ENCODE results near the gene HDAC8.

Gene HDAC8

DNA sequence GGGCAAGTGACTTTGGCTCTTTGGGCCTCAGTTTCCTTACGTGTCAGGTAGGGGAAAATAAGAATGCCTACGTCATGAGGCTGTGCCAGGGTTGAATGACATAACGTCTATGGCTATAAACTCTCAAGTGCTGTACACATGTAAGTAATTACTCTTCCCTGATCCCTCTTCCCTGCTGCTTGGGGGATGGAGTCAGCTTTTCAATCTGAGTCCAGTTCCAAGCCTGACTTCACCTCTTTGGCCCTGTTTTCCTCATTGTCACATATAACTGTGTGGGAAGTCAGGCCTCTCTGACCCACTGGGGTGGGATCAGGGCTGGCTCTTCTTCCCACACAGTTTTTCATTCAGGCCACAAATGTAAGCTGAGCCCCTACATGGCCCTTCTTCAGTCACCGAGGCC lies 255.5 kb downstream of the HDAC8 start:
- DNase-seq (ENCODE audit: low read depth in 3 of 3), result no peak

DNA sequence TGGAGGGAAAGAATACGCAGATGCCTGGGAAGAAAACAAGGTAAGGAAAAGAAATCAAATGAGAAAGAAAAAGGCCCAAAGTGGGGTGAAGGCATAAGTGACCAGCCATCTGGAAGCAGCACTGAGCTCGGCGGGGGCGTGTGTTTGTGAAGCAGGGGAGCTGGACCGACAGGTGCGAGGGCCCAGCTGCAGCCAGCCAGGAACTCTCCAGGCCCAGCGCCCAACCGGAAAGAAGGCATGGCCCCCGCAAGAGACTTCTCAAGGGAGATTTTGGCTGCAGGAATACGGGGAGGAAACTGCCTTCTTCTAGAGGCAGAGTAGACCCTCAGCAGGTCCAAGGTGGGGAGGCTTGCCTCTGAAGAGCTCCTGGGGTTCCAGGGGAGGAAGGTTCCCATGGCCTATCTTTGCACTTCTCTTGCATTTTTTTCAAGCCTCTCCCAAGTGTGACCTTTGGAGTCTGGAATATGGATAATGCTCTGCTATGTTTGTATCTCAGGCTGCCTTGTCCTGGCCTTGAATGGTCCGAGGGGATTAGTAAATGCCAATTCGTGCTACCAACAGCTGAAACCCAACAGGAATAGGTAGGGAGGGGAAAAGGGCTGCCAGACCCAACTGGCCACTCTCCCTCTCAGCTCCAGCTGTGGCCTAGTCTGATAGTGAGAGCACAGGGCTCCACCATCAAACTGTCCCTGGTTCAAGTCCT lies 256.1 kb downstream of the HDAC8 start:
- no peak for DNase-seq (ENCODE audit: low read depth in 3 of 3)

GRCh38 chrX:72314881-72315280 lies 257.8 kb downstream of the HDAC8 start:
- DNase-seq (ENCODE audit: low read depth in 3 of 3), result no peak

GRCh38 chrX:72313707-72314641 lies 258.7 kb downstream of the HDAC8 start:
- DNase-seq (ENCODE audit: low read depth in 3 of 3), result no peak

DNA sequence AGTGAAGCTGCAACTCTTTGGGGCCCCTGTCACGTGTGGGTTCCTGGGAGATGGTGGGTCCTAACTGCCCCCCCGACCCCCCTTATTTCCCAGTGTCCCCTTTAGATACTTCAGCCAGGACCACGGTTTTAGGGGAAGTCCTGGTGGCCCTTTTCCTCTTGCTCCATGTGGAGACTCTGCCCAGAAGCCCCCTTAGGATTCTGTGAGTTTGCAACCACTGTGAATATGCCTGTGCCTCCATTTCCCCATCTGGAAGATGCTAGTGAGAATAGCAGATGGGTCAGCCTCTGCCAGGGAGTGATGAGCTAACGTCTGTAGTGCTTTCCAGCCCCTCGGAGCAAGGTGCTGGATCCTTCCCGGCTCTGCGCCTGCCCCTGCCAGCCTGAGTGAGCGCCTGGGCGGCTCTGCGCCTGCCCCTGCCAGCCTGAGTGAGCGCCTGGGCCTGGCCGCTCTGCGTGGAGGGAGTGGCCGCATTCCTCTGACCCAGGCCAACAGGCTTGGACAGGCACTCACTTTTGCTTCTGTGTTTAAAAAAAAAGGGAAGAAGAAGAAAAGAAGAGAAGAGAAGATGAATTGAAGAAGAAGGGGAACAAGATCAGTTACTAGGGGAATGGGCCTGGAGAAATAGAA lies 260.2 kb downstream of the HDAC8 start:
- DNase-seq (ENCODE audit: low read depth in 3 of 3), result no peak

DNA sequence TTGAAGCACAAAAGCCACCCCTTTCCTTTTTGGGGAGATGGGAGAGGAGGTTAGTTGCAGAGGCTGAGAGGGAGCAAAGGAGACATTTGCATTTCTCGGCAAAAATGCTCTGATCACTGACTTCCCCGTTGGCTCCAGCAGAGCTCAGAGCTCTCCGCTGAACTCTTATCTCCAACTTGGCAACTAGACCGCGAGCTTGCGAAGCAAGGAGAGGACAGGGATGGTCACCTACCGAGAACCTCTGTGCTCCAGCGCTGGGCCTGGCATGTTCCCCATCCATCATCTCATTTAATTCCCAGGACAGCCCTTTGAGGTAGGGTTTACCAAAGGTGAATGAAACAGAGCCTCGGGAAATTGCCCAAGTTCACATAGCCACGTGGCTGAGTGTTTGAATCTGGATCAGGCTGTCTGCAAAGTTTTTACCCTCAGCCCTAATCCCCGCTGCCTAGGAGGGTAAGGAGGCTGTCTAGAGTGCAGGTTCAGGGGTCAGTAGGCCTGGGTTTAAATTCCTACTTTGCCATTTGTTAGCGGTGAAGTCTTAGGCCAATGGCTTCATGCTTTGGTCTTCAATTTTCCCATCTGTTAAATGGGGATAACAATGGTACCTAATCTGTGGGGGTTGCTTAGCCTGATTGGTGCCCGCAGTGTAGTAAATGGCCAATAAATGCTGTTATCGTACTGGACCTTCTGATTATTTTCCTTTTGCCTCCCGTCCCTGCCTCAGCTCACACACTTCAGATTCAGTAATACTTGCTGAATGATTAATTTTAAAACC lies 263.2 kb downstream of the HDAC8 start:
- DNase-seq (ENCODE audit: low read depth in 3 of 3), result no peak

GRCh38 chrX:72308566-72309296 lies 263.9 kb downstream of the HDAC8 start:
- peak in 1 of 3 experiments; percentile 11 for DNase-seq (ENCODE audit: low read depth in 3 of 3)

DNA sequence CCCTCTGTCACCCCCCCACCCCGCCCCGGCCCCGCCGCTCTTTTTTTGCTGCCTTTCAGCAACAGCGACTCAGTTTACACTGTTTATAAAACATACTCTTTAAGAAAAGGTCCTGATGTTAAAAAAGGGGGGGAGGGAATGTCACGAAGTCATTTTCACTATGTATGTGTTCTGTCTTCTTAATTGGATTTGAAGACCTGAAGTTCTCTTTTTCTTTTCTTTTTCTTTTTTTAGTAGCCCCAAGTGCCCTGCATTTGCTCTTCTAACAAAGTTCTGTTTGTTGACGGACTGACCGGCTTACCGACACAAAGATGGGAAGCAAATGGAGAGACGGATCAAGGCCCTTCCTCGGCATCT lies 264.5 kb downstream of the HDAC8 start:
- DNase-seq (ENCODE audit: low read depth in 3 of 3), result no peak

DNA sequence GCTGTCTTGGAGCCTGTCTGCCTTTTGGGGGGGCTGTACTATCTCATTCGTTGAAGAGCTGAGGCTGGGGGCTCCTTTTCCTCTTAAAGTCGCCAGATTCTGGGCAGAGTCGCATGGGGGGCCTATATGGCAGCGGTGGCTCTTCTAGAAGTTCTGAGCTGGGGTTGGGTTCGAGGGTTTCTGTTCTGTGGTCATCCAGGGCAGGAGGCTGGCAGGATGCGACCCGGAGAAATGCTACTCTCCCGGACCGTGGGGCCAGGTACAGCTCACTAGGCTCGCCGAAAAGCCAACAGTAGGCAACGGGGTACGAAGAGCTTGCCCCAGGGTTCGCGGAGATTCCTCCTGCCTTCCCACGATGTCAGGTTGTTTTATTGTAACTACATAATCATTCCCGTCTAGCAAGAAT lies 265.0 kb downstream of the HDAC8 start:
- no peak for DNase-seq (ENCODE audit: low read depth in 3 of 3)

- peak in 1 of 3 experiments; percentile 5 for DNase-seq (ENCODE audit: low read depth in 3 of 3)
Measured at GRCh38 chrX:72306851-72307645, 265.6 kb downstream of the HDAC8 start.

- DNase-seq (ENCODE audit: low read depth in 3 of 3), result no peak
Measured at GRCh38 chrX:72306085-72306801, 266.4 kb downstream of the HDAC8 start.

- no peak for DNase-seq (ENCODE audit: low read depth in 3 of 3)
Measured at GRCh38 chrX:72305286-72306084, 267.2 kb downstream of the HDAC8 start, which contains the start of gene CITED1. CITED1 (minus strand) TSS chrX:72305914; CDS start chrX:72302869, 3,045 bp downstream.

DNA sequence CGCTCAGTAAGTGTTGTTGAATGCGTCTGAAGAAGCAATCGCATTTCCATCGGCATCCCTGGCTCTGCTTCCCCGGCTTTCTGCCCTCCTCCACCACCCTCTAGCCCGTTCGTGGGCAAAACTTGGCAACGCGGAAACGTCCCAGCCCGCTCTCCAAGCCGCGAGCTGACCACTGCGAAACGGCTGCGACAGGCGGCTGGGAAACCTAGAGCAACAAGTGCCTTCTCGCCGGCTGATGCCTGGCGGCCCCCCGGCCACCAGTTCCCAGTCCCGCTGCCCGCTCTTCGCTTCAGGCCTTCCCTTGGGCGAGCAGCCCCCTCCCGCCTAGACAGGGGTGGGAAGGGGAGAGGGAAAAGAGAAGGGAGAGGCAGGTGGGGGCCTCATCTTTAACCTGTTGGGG lies 267.8 kb downstream of the HDAC8 start:
- DNase-seq (ENCODE audit: low read depth in 3 of 3), result no peak

DNA sequence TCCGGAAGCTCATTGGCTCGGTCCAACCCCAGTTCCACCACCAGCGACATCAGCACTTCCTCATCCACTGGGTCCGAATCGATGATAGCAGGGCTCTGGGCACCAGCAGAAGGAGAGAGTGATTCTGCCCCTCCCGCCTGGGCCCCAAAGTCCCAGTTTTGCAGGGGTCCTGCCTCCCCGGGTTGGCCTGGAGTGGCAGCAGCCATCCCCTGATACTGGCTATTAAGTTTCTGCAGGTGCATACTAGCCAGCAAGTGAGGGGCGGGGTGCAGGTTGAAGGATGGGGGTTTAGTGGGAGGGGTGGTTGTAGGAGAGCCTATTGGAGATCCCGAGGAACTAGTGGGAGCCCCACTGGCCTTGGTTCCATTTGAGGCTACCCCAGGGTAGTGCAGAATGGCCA lies 270.9 kb downstream of the HDAC8 start:
- DNase-seq (ENCODE audit: low read depth in 3 of 3), result no peak

DNA sequence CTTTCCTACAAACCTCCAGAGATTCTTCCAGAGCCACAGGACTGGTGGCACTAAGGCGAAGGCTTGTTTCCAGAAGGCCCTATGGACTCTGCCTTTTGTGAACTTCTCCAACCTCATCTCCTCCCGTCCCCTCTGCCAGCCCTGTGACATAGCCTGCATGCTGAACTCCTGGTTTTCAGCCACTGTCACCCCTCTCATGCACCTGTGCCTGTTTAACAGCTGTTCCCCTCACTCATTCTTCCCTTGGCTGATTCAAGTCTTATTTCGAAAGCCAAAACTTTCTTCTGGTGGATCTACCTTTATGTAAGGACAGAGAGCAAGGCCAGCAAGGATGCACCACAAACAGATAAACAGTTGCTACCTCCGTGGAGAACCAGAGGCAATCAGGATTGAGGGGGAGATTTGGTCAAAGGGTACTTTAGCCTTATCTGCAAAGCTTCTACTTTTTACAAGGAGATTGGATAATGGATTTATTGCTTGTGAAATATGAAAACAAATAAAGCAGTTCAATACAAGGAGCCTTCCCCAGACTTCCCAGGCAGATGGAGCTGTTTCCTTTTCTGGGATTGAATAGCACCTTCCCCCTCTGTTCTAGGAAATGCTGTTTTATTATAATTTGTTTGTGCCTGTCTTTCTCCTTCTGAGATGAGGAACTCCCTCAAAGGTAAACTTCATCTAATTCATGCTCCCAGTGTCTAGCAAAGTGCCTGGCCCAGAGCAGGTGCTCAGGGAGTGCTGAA lies 272.6 kb downstream of the HDAC8 start:
- DNase-seq (ENCODE audit: low read depth in 3 of 3), result no peak

DNA sequence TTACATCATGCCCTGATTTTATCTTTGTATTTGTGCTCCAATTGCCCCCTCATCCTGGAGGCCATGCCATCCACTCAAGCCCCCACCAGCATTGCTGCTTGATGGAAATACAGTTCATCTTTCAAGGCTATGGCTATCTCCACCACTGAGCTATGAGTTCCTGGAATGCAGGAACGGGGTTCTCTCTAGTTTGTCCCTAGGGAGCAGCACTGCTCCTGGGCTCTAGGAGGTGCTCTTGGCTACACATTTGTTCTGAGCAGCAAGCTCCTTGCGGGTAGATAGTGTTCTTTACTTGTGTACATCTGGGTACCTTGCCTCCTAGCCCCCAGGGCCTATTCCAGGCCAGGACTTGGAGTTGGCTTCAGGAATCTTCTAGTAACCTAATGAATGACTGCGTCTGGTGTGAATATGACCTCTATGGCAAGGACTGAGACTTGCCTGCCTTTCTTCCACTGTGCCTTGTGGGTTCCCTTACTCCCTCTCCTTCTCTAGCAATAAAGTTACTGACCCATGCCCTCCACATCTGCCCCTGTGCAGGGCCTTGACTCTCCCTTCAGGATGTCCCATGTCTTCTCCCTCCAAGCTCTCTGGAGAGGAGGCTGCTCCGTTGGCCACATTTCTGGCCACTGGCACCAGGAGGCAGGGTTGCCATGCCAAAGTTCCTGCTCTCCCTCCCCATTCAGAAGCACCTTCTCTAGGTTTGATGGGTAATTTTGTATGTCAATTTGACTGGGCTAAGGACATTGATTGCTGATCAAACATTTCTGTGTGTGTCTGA lies 274.5 kb downstream of the HDAC8 start:
- DNase-seq (ENCODE audit: low read depth in 3 of 3), result no peak

GRCh38 chrX:72296991-72297390 lies 275.7 kb downstream of the HDAC8 start:
- DNase-seq (ENCODE audit: low read depth in 3 of 3), result no peak

Data from stimulated activated CD4-positive, alpha-beta T cell treated with anti-CD3 and anti-CD28 coated beads, TNF-alpha, amount 100 ng/mL, for 24 hours (primary cell).